H9 (cell line): Measurements from ENCODE around the gene HNRNPLL. TPM values are rescaled to one million over a fixed set of nuclear protein-coding genes. Genes with fewer than 3 reads are reported as not detected.

Experiments used
- DNase-seq: peaks from one replicate; pipeline ENCODE4 v3.0.0-alpha.2; 2017
- H2AFZ ChIP-seq: one replicate; pipeline ENCODE4 v1.6.1; 2013; ENCODE audit warnings: mild to moderate bottlenecking, low read length, control low read depth, moderate library complexity
- H2AK5ac ChIP-seq: 2 replicates; pipeline ENCODE4 v1.6.1; 2013; ENCODE audit warnings: low read length, control low read depth, mixed read lengths; ENCODE audit not compliant: insufficient read length
- H2BK120ac ChIP-seq: one replicate; pipeline ENCODE4 v1.6.1; 2013; ENCODE audit warnings: low read depth, mild to moderate bottlenecking, low read length, control low read depth, inconsistent platforms; ENCODE audit not compliant: poor library complexity, severe bottlenecking
- H2BK12ac ChIP-seq: 2 replicates; pipeline ENCODE4 v1.6.1; 2013; ENCODE audit warnings: low read length, control low read depth, mixed read lengths, low read depth; ENCODE audit not compliant: insufficient read length
- H2BK15ac ChIP-seq: 2 replicates; pipeline ENCODE4 v1.6.1; 2013; ENCODE audit warnings: low read depth, low read length, control low read depth
- H2BK20ac ChIP-seq: one replicate; pipeline ENCODE4 v1.6.1; 2013; ENCODE audit warnings: low read depth, mild to moderate bottlenecking, low read length, control low read depth, inconsistent platforms; ENCODE audit not compliant: poor library complexity, severe bottlenecking
- H2BK5ac ChIP-seq: 2 replicates; pipeline ENCODE4 v1.6.1; 2013; ENCODE audit warnings: low read length, control low read depth, mixed read lengths; ENCODE audit not compliant: insufficient read length
- H3K14ac ChIP-seq: 2 replicates; pipeline ENCODE4 v1.6.1; 2013; ENCODE audit warnings: low read length, control low read depth; ENCODE audit not compliant: insufficient read depth
- H3K18ac ChIP-seq: 2 replicates; pipeline ENCODE4 v1.6.1; 2013; ENCODE audit warnings: low read depth, mild to moderate bottlenecking, mixed read lengths, low read length, control low read depth; ENCODE audit not compliant: insufficient read length
- H3K23ac ChIP-seq: 2 replicates; pipeline ENCODE4 v1.6.1; 2013; ENCODE audit warnings: low read length, control low read depth, mixed read lengths, low read depth; ENCODE audit not compliant: insufficient read length
- H3K23me2 ChIP-seq: 2 replicates; pipeline ENCODE4 v1.6.1; 2013; ENCODE audit warnings: low read depth, mild to moderate bottlenecking, mixed read lengths, low read length, control low read depth; ENCODE audit not compliant: insufficient read length, poor library complexity, severe bottlenecking
- H3K27ac ChIP-seq: 2 replicates; pipeline ENCODE4 v1.5.1; 2013; ENCODE audit warnings: low read length, control low read depth, mixed read lengths, low read depth; ENCODE audit not compliant: insufficient read length
- H3K27me3 ChIP-seq: 2 replicates; pipeline ENCODE4 v1.6.1; 2013; ENCODE audit warnings: low read length, control low read depth, inconsistent platforms; ENCODE audit not compliant: insufficient read depth
- H3K4ac ChIP-seq: 2 replicates; pipeline ENCODE4 v1.6.1; 2013; ENCODE audit warnings: low read depth, mild to moderate bottlenecking, control low read depth, inconsistent platforms, low read length, moderate library complexity
- H3K4me1 ChIP-seq: 2 replicates; pipeline ENCODE4 v1.6.1; 2013; ENCODE audit warnings: low read length, control low read depth, inconsistent platforms; ENCODE audit not compliant: insufficient read depth
- H3K4me2 ChIP-seq: 2 replicates; pipeline ENCODE4 v1.6.1; 2013; ENCODE audit warnings: low read length, control low read depth, mixed read lengths; ENCODE audit not compliant: insufficient read length, insufficient read depth
- H3K56ac ChIP-seq: 2 replicates; pipeline ENCODE4 v1.6.1; 2013; ENCODE audit warnings: low read depth, mild to moderate bottlenecking, mixed read lengths, low read length, control low read depth; ENCODE audit not compliant: insufficient read length
- H3K79me1 ChIP-seq: 2 replicates; pipeline ENCODE4 v1.6.1; 2013; ENCODE audit warnings: low read depth, mild to moderate bottlenecking, moderate library complexity, low read length, control low read depth, inconsistent platforms; ENCODE audit not compliant: insufficient read depth, poor library complexity, severe bottlenecking
- H3K79me2 ChIP-seq: 2 replicates; pipeline ENCODE4 v1.6.1; 2013; ENCODE audit warnings: low read length, control low read depth, inconsistent platforms; ENCODE audit not compliant: insufficient read depth
- H3K9ac ChIP-seq: 2 replicates; pipeline ENCODE4 v1.6.1; 2013; ENCODE audit warnings: low read length, control low read depth, mixed read lengths; ENCODE audit not compliant: insufficient read length; ENCODE audit errors: extremely low read depth
- H3K9me3 ChIP-seq: one replicate; pipeline ENCODE4 v1.6.1; 2013; ENCODE audit warnings: low read depth, low read length, inconsistent platforms; ENCODE audit not compliant: control insufficient read depth
- H3T11ph ChIP-seq: one replicate; pipeline ENCODE4 v1.6.1; 2013; ENCODE audit warnings: mild to moderate bottlenecking, low read length, control low read depth, inconsistent platforms
- H4K20me1 ChIP-seq: one replicate; pipeline ENCODE4 v1.6.1; 2013; ENCODE audit not compliant: control insufficient read depth, insufficient read length, insufficient read depth
- H4K5ac ChIP-seq: 2 replicates; pipeline ENCODE4 v1.6.1; 2013; ENCODE audit warnings: low read depth, mild to moderate bottlenecking, mixed read lengths, low read length, control low read depth; ENCODE audit not compliant: insufficient read length
- H4K8ac ChIP-seq: replicated peaks from 2 replicates; pipeline ENCODE4 v1.6.1; 2013; ENCODE audit warnings: low read length, control low read depth, mixed read lengths, low read depth; ENCODE audit not compliant: insufficient read length
- H4K91ac ChIP-seq: 2 replicates; pipeline ENCODE4 v1.6.1; 2013; ENCODE audit warnings: low read depth, mild to moderate bottlenecking, moderate library complexity, mixed read lengths, low read length, control low read depth; ENCODE audit not compliant: insufficient read length
- H3K27ac Mint-ChIP-seq, 3 experiments: 2 replicates in 2 of 3; 3 replicates in 1 of 3; pipeline ENCODE4 v1.8.0; 2020 to 2021; ENCODE audit warnings: mixed read lengths in 3 of 3, mild to moderate bottlenecking in 1 of 3, moderate library complexity in 1 of 3
- H3K27me3 Mint-ChIP-seq: 2 replicates; pipeline ENCODE4 v1.8.0; 2021; ENCODE audit warnings: low read depth, mild to moderate bottlenecking, moderate library complexity, mixed read lengths
- H3K36me3 Mint-ChIP-seq, 3 experiments: 2 replicates in 2 of 3; 3 replicates in 1 of 3; pipeline ENCODE4 v1.8.0; 2020 to 2021; ENCODE audit warnings: low read depth in 3 of 3, mixed read lengths in 3 of 3; ENCODE audit not compliant: insufficient read depth in 1 of 3
- H3K4me1 Mint-ChIP-seq, 2 experiments: 2 replicates each; pipeline ENCODE4 v1.8.0; 2020; ENCODE audit warnings: mixed read lengths in 2 of 2
- H3K4me3 Mint-ChIP-seq, 2 experiments: 2 replicates in 1 of 2; 3 replicates in 1 of 2; pipeline ENCODE4 v1.8.0; 2020 to 2021; ENCODE audit warnings: mild to moderate bottlenecking in 2 of 2, mixed read lengths in 2 of 2, moderate library complexity in 1 of 2
- H3K9me3 Mint-ChIP-seq, 2 experiments: 2 replicates in 1 of 2; 3 replicates in 1 of 2; pipeline ENCODE4 v1.8.0; 2020; ENCODE audit warnings: mild to moderate bottlenecking in 2 of 2, mixed read lengths in 2 of 2, moderate library complexity in 1 of 2
- CTCF ChIP-seq: fragments of 200-600 bp; sonication (generic); conservative IDR thresholded peaks from 3 replicates; pipeline ENCODE4 v1.8.0; 2021; ENCODE audit warnings: antibody characterized with exemption, mild to moderate bottlenecking
- WGBS: extraction: QIAGEN DNeasy Blood & Tissue Kit; methylation state at CpG from one replicate; pipeline ENCODE4 v1.1.7; 2013; ENCODE audit warnings: missing lambda C conversion rate, low lambda C conversion rate, mixed read lengths; ENCODE audit not compliant: insufficient read length; ENCODE audit errors: extremely low coverage; 5-methylcytosine and 5-hydroxymethylcytosine counted together
- total RNA-seq: library from RNA; stranded (reverse); gene quantifications from 2 replicates; pipeline ENCODE4 v1.2.1, GENCODE V29; 2021

The HNRNPLL gene
- total RNA-seq, 1 experiment from 2014 or later: 52.3 TPM

- no peak overlapping the region for H2BK15ac ChIP-seq
- H2BK12ac ChIP-seq: no peak overlapping the region
- no peak overlapping the region for H2AK5ac ChIP-seq
- H3K27ac Mint-ChIP-seq: no peak overlapping the region
- no peaks in the 10 kb centered on the region for H3K79me2 ChIP-seq
- no peak for TF ChIP-seq CTCF
- no peak overlapping the region for H3K4me2 ChIP-seq
- no peak overlapping the region for H4K91ac ChIP-seq
- H3K79me1 ChIP-seq: no peaks in the 10 kb centered on the region
- no peaks in the 10 kb centered on the region; the same call in 1 of the 2 replicates for H3K27me3 ChIP-seq
- no peak overlapping the region for H4K8ac ChIP-seq
- no peak overlapping the region; a peak in 1 of 5 replicates for H3K4me3 Mint-ChIP-seq
- H3K4me1 Mint-ChIP-seq: peaks cover 5 to 10% of the 10 kb centered on the region in 2 experiments; a peak in 2 of 4 replicates
- H4K20me1 ChIP-seq: no peaks in the 10 kb centered on the region
- H3K18ac ChIP-seq: no peak overlapping the region
- no peak overlapping the region for H3K4ac ChIP-seq
- H3K36me3 Mint-ChIP-seq: no peaks in the 10 kb centered on the region
- DNase-seq: no peak
- H2AFZ ChIP-seq: no peak overlapping the region
- no peak overlapping the region for H3K23ac ChIP-seq
- H3K14ac ChIP-seq: no peak overlapping the region
- WGBS: no CpG with 5 or more reads among the region's 10 CpGs
- peaks cover 33% of the 10 kb centered on the region for H3K27me3 Mint-ChIP-seq
- H3K4me1 ChIP-seq: no peaks in the 10 kb centered on the region
- no peaks in the 10 kb centered on the region for H3K9me3 ChIP-seq
- H4K5ac ChIP-seq: no peak overlapping the region
- H3K9ac ChIP-seq: no peak overlapping the region
- no peak overlapping the region for H2BK120ac ChIP-seq
- no peak overlapping the region for H3T11ph ChIP-seq
- H3K27ac ChIP-seq: no peak overlapping the region
- H2BK5ac ChIP-seq: no peak overlapping the region
- H3K23me2 ChIP-seq: peaks cover 2% of the 10 kb centered on the region
- no peak overlapping the region for H3K56ac ChIP-seq
- no peaks in the 10 kb centered on the region for H3K9me3 Mint-ChIP-seq
- no peak overlapping the region for H2BK20ac ChIP-seq
These were observed 68.8 kb downstream of the HNRNPLL start for GRCh38 chr2:38533757-38534545.
